SKM-1 (cell line): ENCODE data around the gene MFSD12.
"Not testable (repeated sequence)": the region's sequence is repeated elsewhere in the genome, so short reads cannot be mapped to it uniquely, and the experiment has no call there.

ENCODE experiments used
- DNase-seq: peaks from one replicate; lab custom pipeline; 2025; ENCODE audit not compliant: unreplicated experiment; lab: John Stamatoyannopoulos, UW

MFSD12 gene

GRCh38 chr19:3538258-3538929 lies 19.0 kb downstream of the MFSD12 start:
- DNase-seq = no peak

DNA sequence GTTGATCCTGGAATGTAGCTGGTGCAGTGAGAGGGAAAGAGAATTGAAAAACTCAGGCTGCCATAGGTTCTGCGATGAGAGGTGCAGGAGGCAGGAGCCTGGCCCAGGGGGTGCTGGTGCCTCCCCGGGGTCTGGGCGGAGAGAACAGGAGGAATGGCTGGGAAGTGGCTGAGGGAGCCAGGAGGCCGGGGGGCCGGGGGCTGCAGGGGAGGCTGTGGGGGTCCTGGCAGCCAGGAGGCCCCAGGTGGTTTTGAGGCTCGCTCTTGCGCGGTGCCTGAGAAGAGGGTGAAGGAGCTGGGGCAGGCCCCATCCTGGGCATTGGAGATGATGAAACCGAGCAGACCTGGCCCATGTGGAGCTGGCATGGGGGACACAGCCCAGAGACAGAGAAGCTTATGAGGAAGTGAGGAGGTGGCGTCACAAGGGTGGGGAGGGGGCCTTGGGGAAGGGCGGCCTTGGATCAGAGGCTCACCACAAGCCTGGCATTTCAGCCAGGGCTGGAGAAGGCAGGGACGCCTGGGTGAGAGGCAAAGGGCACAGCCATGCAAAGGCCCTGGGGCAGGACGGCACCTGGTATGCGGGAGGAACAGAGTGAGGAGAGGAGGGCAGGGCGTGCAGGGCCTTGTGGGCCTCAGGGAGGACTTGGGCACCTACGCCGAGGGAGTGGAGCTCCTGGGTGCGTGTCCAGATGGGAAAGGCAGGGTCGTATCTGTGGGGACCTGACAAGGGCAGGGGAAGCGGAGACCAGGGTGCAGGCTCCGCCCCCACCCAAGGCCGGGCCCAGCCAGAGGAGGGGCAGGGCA lies 19.7 kb downstream of the MFSD12 start:
- no peak for DNase-seq

DNA sequence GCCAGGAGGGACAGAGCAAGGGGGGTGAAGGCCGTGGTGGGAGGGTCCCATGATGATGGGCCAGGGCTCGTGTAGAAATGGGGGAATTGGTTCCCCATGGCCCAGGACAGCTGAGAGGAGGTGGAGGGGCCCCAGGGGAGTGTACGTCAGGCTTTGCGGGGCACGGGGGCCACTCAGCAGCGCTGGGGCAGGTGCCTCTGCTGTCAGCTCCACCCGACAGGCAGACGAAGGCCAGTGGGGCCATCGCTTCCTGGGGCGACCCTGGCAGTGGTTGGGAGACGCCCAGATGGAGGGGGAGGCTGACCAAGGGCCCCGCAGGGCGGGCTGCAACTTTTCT lies 20.3 kb downstream of the MFSD12 start:
- DNase-seq = no peak

GRCh38 chr19:3536429-3537100 lies 20.8 kb downstream of the MFSD12 start:
- no peak for DNase-seq

GRCh38 chr19:3535981-3536380 lies 21.4 kb downstream of the MFSD12 start:
- DNase-seq = no peak

DNA sequence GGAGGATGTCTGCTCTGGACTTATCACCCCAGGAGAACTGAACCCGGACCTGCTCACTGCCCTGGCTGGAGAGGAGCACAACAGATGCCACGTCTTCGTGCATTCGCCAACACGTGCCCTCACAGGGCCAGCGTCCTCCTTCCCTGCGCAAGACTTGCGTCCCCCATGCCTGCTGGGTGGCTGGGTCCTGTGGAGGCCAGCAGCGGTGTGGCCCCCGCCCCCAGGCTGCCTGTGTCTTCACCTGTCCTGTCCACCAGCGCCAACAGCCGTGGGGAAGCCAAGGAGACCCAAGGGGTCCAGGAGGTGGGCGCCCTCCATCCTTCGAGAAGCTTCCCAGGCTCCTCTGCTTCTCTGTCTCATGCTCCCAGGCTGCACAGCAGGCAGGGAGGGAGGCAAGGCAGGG lies 21.8 kb downstream of the MFSD12 start:
- DNase-seq = no peak

DNA sequence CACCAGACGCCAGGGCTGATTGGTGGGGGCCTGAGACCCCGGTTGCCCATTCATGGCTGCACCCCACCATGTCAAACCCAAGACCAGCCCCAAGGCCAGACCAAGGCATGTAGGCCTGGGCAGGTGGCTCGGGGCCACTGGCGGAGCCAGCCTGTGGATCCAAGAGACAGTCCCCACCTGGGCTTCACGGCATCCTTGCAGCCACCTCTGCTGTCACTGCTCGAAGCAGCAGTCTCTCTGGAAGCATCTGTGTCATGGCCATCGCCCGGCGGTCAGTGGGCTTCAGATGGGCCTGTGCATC lies 22.2 kb downstream of the MFSD12 start:
- no peak for DNase-seq

- DNase-seq = no peak
Observed at GRCh38 chr19:3534375-3535234, 22.8 kb downstream of the MFSD12 start.

DNA sequence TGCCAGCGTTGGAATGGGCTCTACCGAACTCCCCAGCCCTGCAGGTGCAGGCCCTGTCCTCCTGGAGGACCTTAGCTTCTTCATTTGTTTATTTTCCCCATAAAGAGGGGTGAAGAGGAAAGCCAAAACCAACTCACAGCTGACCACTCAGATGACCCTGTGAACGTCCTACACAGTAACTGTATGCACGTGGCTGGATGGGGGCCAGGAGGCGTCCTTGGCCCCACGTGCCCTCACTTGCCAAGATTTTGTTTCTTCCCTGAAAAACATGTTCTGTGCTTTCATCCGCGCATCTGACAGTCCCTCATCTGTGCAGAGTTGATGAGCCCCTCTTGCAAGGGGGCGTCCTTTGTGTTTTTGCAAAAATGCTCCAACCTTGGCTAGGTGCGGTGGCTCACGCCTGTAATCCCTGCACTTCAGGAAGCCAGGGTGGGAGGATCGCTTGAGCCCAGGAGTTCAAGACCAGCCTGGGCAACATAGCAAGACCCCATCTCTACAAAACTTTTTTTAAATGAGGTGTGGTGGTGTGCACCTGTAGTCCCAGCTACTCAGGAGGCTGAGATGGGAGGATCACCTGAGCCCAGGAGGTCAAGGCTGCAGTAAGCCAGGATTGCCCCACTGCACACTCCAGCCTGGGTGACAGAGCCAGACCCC lies 23.7 kb downstream of the MFSD12 start:
- DNase-seq = no peak

DNA sequence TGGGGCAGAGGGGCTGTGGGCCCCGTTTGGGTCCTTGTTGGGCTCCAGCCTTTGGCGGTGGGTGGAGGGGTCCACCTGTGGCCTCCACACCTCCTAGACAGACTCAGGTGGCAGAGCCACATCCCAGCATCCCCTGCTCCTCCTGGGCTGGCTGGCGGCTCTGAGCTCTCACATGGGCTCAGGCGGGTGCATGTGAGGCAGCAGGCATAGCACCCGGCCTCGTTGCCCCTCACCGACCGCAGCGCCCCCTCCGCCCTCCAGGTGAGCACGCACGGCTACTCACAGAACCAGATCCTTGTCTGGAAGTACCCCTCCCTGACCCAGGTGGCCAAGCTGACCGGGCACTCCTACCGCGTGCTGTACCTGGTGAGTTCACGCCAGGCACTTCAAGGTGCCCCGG lies 24.4 kb downstream of the MFSD12 start:
- DNase-seq = no peak

- DNase-seq = no peak
Observed at GRCh38 chr19:3532154-3532786, 25.1 kb downstream of the MFSD12 start.

DNA sequence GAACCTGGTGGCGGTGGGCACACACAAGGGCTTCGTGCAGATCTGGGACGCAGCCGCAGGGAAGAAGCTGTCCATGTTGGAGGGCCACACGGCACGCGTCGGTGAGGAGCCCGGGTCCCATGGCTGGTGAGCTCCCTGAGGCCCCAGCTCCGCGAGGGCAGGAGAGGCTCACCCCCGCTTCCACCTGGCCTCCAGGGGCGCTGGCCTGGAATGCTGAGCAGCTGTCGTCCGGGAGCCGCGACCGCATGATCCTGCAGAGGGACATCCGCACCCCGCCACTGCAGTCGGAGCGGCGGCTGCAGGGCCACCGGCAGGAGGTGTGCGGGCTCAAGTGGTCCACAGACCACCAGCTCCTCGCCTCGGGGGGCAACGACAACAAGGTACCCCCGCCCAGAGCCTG lies 25.7 kb downstream of the MFSD12 start:
- no peak for DNase-seq

DNA sequence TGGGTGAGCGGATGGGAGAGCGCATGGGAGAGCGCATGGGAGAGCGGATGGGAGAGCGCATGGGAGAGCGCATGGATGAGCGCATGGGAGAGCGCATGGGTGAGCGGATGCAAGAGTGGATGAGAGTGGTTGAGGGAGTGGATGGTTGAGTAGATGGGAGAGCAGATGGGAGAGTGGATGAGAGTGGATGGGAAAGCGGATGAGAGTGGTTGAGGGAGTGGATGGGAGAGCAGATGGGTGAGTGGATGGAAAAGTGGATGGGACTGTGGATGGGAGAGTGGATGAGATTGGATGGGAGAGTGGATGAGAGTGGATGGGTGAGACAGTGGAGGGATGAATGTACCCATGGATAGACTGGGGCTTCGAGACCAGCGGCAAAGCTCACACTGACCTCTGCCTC lies 27.0 kb downstream of the MFSD12 start:
- DNase-seq = no peak

GRCh38 chr19:3529299-3529698 lies 28.1 kb downstream of the MFSD12 start:
- not testable (repeated sequence) for DNase-seq

GRCh38 chr19:3528539-3529211 lies 28.7 kb downstream of the MFSD12 start:
- DNase-seq = no peak

DNA sequence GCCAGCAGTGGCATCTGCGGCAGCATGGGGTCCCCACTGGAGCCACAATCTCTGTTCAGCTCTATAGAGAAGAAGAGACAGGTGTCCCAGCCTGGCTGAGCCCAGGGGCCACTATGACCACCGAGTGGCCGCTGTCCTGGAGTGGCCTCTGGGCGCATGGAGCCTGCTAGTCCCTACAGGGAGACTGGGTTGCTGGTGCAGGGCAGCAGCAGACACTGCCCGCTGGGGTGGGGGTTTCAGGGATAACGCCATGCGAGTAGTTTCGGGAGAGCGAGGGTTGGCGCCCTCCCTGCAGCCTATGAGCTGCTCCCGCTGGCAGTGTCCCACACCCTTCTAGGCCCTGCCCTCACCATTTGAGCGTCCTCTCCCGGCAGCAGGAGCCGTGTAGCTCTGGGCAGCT lies 29.3 kb downstream of the MFSD12 start:
- no peak for DNase-seq

GRCh38 chr19:3527238-3527910 lies 30.0 kb downstream of the MFSD12 start:
- no peak for DNase-seq

DNA sequence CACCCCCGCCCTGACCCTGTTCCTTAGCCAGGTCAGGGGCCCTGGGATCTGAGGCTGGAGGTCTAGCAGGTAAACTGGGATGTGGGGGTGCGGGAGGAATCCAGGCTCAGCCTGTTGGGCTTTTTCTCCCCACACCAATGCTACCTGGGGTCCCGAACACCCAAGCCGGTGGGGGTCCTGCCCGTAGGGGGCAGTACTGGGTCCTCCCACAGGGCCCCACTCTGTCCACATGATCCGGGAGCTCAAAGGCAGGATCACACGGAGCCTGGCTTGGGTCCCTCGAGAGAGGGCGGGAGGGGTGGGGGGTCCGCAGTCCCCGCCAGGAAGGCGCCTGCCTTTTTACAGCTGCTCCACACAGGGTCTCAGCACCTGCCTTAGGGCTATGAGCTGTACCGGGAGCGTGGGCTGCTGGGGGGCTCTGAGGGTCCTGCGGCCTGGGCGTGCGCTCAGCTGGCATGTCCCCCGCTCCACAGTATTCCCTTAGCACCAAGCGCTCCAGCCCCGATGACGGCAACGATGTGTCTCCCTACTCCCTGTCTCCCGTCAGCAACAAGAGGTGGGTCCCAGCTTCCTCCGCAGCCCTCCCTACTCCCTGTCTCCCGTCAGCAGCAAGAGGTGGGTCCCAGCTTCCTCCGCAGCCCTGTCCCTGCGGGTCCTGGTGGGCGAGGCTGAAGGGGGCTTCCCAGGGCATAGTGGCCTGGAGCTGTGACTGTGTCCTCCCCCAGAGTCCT lies 30.7 kb downstream of the MFSD12 start:
- DNase-seq = no peak
